ENCODE results near the gene ASGR2. TPM values are rescaled to one million over a fixed set of nuclear protein-coding genes. Genes with fewer than 3 reads are reported as not detected.

The ASGR2 gene
- polyA plus RNA-seq, 12 donors: 0.12 to 1.9 (median 0.33) TPM; not detected in 2

GRCh38 chr17:7064261-7064660 lies 50.4 kb downstream of the ASGR2 start:
- DNase-seq: no peak

- DNase-seq: no peak
Observed at GRCh38 chr17:7063518-7064094, 51.0 kb downstream of the ASGR2 start.

DNA sequence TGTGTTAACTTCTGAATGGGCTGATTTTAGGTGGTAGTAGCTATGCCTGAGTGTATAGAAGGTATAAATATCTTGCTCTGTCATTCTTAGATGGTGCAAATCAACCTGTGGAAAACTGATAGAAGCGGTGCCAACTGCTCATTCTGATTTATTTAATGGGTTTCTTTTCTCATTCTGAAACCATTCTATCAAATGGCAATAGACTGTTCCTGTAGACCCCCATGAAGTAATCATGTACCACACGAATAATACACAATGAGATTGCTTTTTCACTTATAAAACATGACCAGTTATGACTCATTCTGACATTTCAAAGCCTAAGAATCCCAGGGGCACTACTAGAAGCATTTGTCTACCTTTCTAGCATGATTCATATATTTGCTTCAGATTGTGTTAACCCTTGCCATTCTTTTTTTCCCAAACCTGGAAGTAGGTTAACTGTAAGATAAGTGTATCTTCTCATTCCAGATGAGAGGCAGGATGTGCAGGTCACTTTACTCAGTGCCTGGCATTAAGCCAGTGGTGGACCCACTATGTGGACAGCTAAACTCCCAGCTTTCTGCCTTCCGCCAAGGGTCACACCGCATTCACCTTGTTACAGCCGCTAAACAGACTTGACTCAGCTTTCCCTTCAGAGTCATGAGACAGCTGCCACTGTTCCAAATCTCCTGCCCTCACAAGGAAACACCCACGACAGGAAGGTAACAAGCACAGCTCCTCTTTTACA lies 54.3 kb downstream of the ASGR2 start:
- DNase-seq: no peak

- no peak for DNase-seq
Observed at GRCh38 chr17:7058831-7059447, 55.7 kb downstream of the ASGR2 start.

- DNase-seq: no peak
Observed at GRCh38 chr17:7056386-7056785, 58.2 kb downstream of the ASGR2 start.

Other genes with a start within 250 kb of the ASGR2 start
- gene ALOX12, start 118.8 kb downstream of the ASGR2 start, polyA plus RNA-seq (ENCODE audit: insufficient read length in 12 of 12): 1 to 10 TPM in 6 of 12 donors, under 1 TPM in 4, not detected in 2; 0.62 to 4.0 (median 1.3) TPM
- gene RNASEK, start 102.2 kb downstream of the ASGR2 start, polyA plus RNA-seq (ENCODE audit: insufficient read length in 12 of 12): 100 to 1,000 TPM in 10 of 12 donors, 10 to 100 TPM in 1, not detected in 1; 89.8 to 231 (median 118) TPM
- 10 to 100 TPM in 11 of 12 donors, not detected in 1; 16.2 to 24.7 (median 18.8) TPM for gene BCL6B, start 91.8 kb downstream of the ASGR2 start, polyA plus RNA-seq (ENCODE audit: insufficient read length in 12 of 12)
- 1 to 10 TPM in 9 of 12 donors, under 1 TPM in 1, not detected in 2; 0.86 to 2.9 (median 1.2) TPM for gene SLC16A13, start 78.8 kb downstream of the ASGR2 start, polyA plus RNA-seq (ENCODE audit: insufficient read length in 12 of 12)
- 1 to 10 TPM in 1 of 12 donors, under 1 TPM in 6, not detected in 5; 0.09 to 1.6 (median 0.16) TPM for gene SLC16A11, start 70.7 kb downstream of the ASGR2 start, polyA plus RNA-seq (ENCODE audit: insufficient read length in 12 of 12)
- gene CLEC10A, start 34.6 kb downstream of the ASGR2 start, polyA plus RNA-seq (ENCODE audit: insufficient read length in 12 of 12): 1 to 10 TPM in 10 of 12 donors, not detected in 2; 1.1 to 4.4 (median 1.5) TPM
- gene ASGR1, start 64.5 kb upstream of the ASGR2 start, polyA plus RNA-seq (ENCODE audit: insufficient read length in 12 of 12): 1 to 10 TPM in 10 of 12 donors, not detected in 2; 1.4 to 10.0 (median 2.2) TPM
- gene DLG4, start 105.0 kb upstream of the ASGR2 start, polyA plus RNA-seq (ENCODE audit: insufficient read length in 12 of 12): 10 to 100 TPM in 11 of 12 donors, not detected in 1; 14.8 to 47.6 (median 19.5) TPM
- 100 to 1,000 TPM in 11 of 12 donors, not detected in 1; 217 to 359 (median 236) TPM for gene ACADVL, start 105.1 kb upstream of the ASGR2 start, polyA plus RNA-seq (ENCODE audit: insufficient read length in 12 of 12)
- gene DVL2, start 119.7 kb upstream of the ASGR2 start, polyA plus RNA-seq (ENCODE audit: insufficient read length in 12 of 12): 10 to 100 TPM in 11 of 12 donors, not detected in 1; 26.7 to 49.0 (median 33.7) TPM
- gene PHF23, start 124.6 kb upstream of the ASGR2 start, polyA plus RNA-seq (ENCODE audit: insufficient read length in 12 of 12): 10 to 100 TPM in 11 of 12 donors, not detected in 1; 22.6 to 56.9 (median 33.3) TPM
- gene GABARAP, start 127.6 kb upstream of the ASGR2 start, polyA plus RNA-seq (ENCODE audit: insufficient read length in 12 of 12): 100 to 1,000 TPM in 11 of 12 donors, not detected in 1; 201 to 913 (median 299) TPM
- 100 to 1,000 TPM in 11 of 12 donors, not detected in 1; 152 to 205 (median 181) TPM for gene CTDNEP1, start 136.9 kb upstream of the ASGR2 start, polyA plus RNA-seq (ENCODE audit: insufficient read length in 12 of 12)
- gene ELP5, start 137.4 kb upstream of the ASGR2 start, polyA plus RNA-seq (ENCODE audit: insufficient read length in 12 of 12): 10 to 100 TPM in 11 of 12 donors, not detected in 1; 32.1 to 70.1 (median 38.0) TPM
- 10 to 100 TPM in 1 of 12 donors, 1 to 10 TPM in 7, under 1 TPM in 3, not detected in 1; 0.32 to 39.4 (median 1.1) TPM for gene CLDN7, start 147.7 kb upstream of the ASGR2 start, polyA plus RNA-seq (ENCODE audit: insufficient read length in 12 of 12)
- 10 to 100 TPM in 10 of 12 donors, 1 to 10 TPM in 1, not detected in 1; 6.9 to 49.0 (median 19.5) TPM for gene SLC2A4, start 166.9 kb upstream of the ASGR2 start, polyA plus RNA-seq (ENCODE audit: insufficient read length in 12 of 12)
- 1 to 10 TPM in 9 of 12 donors, under 1 TPM in 2, not detected in 1; 0.41 to 6.7 (median 2.3) TPM for gene YBX2, start 179.8 kb upstream of the ASGR2 start, polyA plus RNA-seq (ENCODE audit: insufficient read length in 12 of 12)
- gene EIF5A, start 192.8 kb upstream of the ASGR2 start, polyA plus RNA-seq (ENCODE audit: insufficient read length in 12 of 12): 100 to 1,000 TPM; 199 to 437 (median 272) TPM
- gene GPS2, start 200.5 kb upstream of the ASGR2 start, polyA plus RNA-seq (ENCODE audit: insufficient read length in 12 of 12): 100 to 1,000 TPM in 1 of 12 donors, 10 to 100 TPM in 10, not detected in 1; 56.0 to 125 (median 60.5) TPM
- 10 to 100 TPM in 11 of 12 donors, not detected in 1; 12.7 to 24.9 (median 17.4) TPM for gene NEURL4, start 214.5 kb upstream of the ASGR2 start, polyA plus RNA-seq (ENCODE audit: insufficient read length in 12 of 12)
- 10 to 100 TPM in 3 of 12 donors, 1 to 10 TPM in 8, not detected in 1; 2.8 to 17.4 (median 8.1) TPM for gene ACAP1, start 221.7 kb upstream of the ASGR2 start, polyA plus RNA-seq (ENCODE audit: insufficient read length in 12 of 12)
- 1 to 10 TPM in 11 of 12 donors, not detected in 1; 5.0 to 9.0 (median 6.6) TPM for gene KCTD11, start 237.3 kb upstream of the ASGR2 start, polyA plus RNA-seq (ENCODE audit: insufficient read length in 12 of 12)
- not detected for gene TMEM95, start 240.3 kb upstream of the ASGR2 start, polyA plus RNA-seq (ENCODE audit: insufficient read length in 12 of 12)